HEK293 (cell line): ENCODE results near the gene ING4.

Experiments
- CTCF ChIA-PET: fragments of 350-600 bp; formaldehyde crosslinking; extraction: SDS; loops from one replicate; lab custom pipeline; 2021; ENCODE audit warnings: antibody characterized with exemption; lab: Yijun Ruan, JAX
- POLR2A ChIA-PET: fragments of 300-600 bp; formaldehyde crosslinking; extraction: SDS; loops from one replicate; lab custom pipeline; 2020; ENCODE audit warnings: antibody characterized with exemption, inconsistent platforms; lab: Yijun Ruan, JAX
- H3K27ac ChIP-seq: fragments of 200-500 bp; sonication (Bioruptor generic); 2 replicates; pipeline ENCODE4 v1.5.1; 2014; ENCODE audit warnings: low read depth, low read length, control low read depth, inconsistent platforms; ENCODE audit errors: extremely low read depth
- H3K36me3 ChIP-seq, 2 experiments: fragments of 200-500 bp in 1 of 2; sonication (Bioruptor generic) in 1 of 2; 1 replicate in 1 of 2; 2 replicates in 1 of 2; pipeline ENCODE4 v1.5.1; 2014 to 2017; ENCODE audit warnings: inconsistent platforms in 2 of 2, low read length in 2 of 2; ENCODE audit not compliant: control insufficient read depth in 2 of 2, insufficient read depth in 1 of 2
- H3K4me1 ChIP-seq: fragments of 200-500 bp; sonication (Bioruptor generic); 2 replicates; pipeline ENCODE4 v1.5.1; 2014; ENCODE audit warnings: mild to moderate bottlenecking, low read length, inconsistent platforms; ENCODE audit not compliant: control insufficient read depth, insufficient read depth
- H3K4me3 ChIP-seq: 2 replicates; pipeline ENCODE4 v1.5.1; 2011; ENCODE audit warnings: low read depth, mild to moderate bottlenecking, control low read depth, low read length, moderate library complexity
- H3K9me3 ChIP-seq: fragments of 200-500 bp; sonication (Bioruptor generic); 2 replicates; pipeline ENCODE4 v1.5.1; 2014; ENCODE audit warnings: low read depth, low read length, inconsistent platforms; ENCODE audit not compliant: control insufficient read depth, insufficient read depth
- ELK4 ChIP-seq: IDR thresholded peaks from 2 replicates; pipeline ENCODE4 v1.6.1; 2011; ENCODE audit warnings: mild to moderate bottlenecking, low read depth, low read length, borderline replicate concordance
- INSM2 ChIP-seq: fragments of 450-650 bp; formaldehyde crosslinking; IDR thresholded peaks from 2 replicates; pipeline ENCODE4 v1.5.1; 2016; ENCODE audit warnings: missing biosample characterization, missing genetic modification characterization
- KLF9 ChIP-seq: fragments of 450-650 bp; formaldehyde crosslinking; IDR thresholded peaks from 2 replicates; pipeline ENCODE4 v1.5.1; 2016; ENCODE audit warnings: missing biosample characterization, missing genetic modification characterization, low read depth
- PRDM4 ChIP-seq: fragments of 450-650 bp; formaldehyde crosslinking; IDR thresholded peaks from 2 replicates; pipeline ENCODE4 v1.5.1; 2017; ENCODE audit warnings: missing biosample characterization, missing genetic modification characterization
- WT1 ChIP-seq: fragments of 450-650 bp; formaldehyde crosslinking; IDR thresholded peaks from 2 replicates; pipeline ENCODE4 v1.5.1; 2016; ENCODE audit warnings: missing biosample characterization, missing genetic modification characterization
- YY2 ChIP-seq: fragments of 450-650 bp; formaldehyde crosslinking; IDR thresholded peaks from 2 replicates; pipeline ENCODE4 v1.5.1; 2016; ENCODE audit warnings: missing biosample characterization, missing genetic modification characterization
- ZBTB1 ChIP-seq: fragments of 450-650 bp; formaldehyde crosslinking; IDR thresholded peaks from 2 replicates; pipeline ENCODE4 v1.5.1; 2016; ENCODE audit warnings: missing biosample characterization, missing genetic modification characterization
- ZBTB7A ChIP-seq: fragments of 450-650 bp; formaldehyde crosslinking; IDR thresholded peaks from 2 replicates; pipeline ENCODE4 v1.5.1; 2016; ENCODE audit warnings: low read depth, missing biosample characterization, missing genetic modification characterization
- ZFP41 ChIP-seq: fragments of 450-650 bp; formaldehyde crosslinking; IDR thresholded peaks from 2 replicates; pipeline ENCODE4 v1.5.1; 2016; ENCODE audit warnings: missing biosample characterization, missing genetic modification characterization, borderline replicate concordance
- ZNF157 ChIP-seq: fragments of 450-650 bp; formaldehyde crosslinking; IDR thresholded peaks from 2 replicates; pipeline ENCODE4 v1.5.1; 2016; ENCODE audit warnings: missing biosample characterization, missing genetic modification characterization
- ZNF223 ChIP-seq: fragments of 450-650 bp; formaldehyde crosslinking; IDR thresholded peaks from 2 replicates; pipeline ENCODE4 v1.5.1; 2016; ENCODE audit warnings: missing biosample characterization, missing genetic modification characterization
- ZNF274 ChIP-seq, 2 experiments: fragments of 200-500 bp in 1 of 2; fragments of 450-650 bp in 1 of 2; sonication (Bioruptor generic) in 1 of 2; formaldehyde crosslinking in 1 of 2; IDR thresholded peaks; 2 replicates each; pipeline versions ENCODE4 v1.5.1 to v1.6.1; 2014 to 2016; ENCODE audit warnings: borderline replicate concordance in 1 of 2, inconsistent platforms in 1 of 2, low read length in 1 of 2, missing biosample characterization in 1 of 2, missing genetic modification characterization in 1 of 2
- ZNF280C ChIP-seq: fragments of 450-650 bp; formaldehyde crosslinking; IDR thresholded peaks from 2 replicates; pipeline ENCODE4 v1.5.1; 2016; ENCODE audit warnings: missing biosample characterization, missing genetic modification characterization
- ZNF350 ChIP-seq: fragments of 450-650 bp; formaldehyde crosslinking; IDR thresholded peaks from 2 replicates; pipeline ENCODE4 v1.5.0; 2017; ENCODE audit warnings: missing biosample characterization, mild to moderate bottlenecking, missing genetic modification characterization
- ZNF416 ChIP-seq: fragments of 450-650 bp; formaldehyde crosslinking; IDR thresholded peaks from 2 replicates; pipeline ENCODE4 v1.5.1; 2016; ENCODE audit warnings: missing biosample characterization, missing genetic modification characterization
- ZNF433 ChIP-seq: fragments of 450-650 bp; formaldehyde crosslinking; IDR thresholded peaks from 2 replicates; pipeline ENCODE4 v1.5.1; 2016; ENCODE audit warnings: missing biosample characterization, missing genetic modification characterization, low read depth
- ZNF514 ChIP-seq: fragments of 450-650 bp; formaldehyde crosslinking; IDR thresholded peaks from 2 replicates; pipeline ENCODE4 v1.5.1; 2016; ENCODE audit warnings: missing biosample characterization, missing genetic modification characterization
- ZNF580 ChIP-seq: fragments of 450-650 bp; formaldehyde crosslinking; IDR thresholded peaks from 2 replicates; pipeline ENCODE4 v1.5.1; 2016; ENCODE audit warnings: missing biosample characterization, missing genetic modification characterization
- ZNF585B ChIP-seq: fragments of 450-650 bp; formaldehyde crosslinking; IDR thresholded peaks from 2 replicates; pipeline ENCODE4 v1.5.1; 2016; ENCODE audit warnings: missing biosample characterization, missing genetic modification characterization
- ZNF623 ChIP-seq: fragments of 450-650 bp; formaldehyde crosslinking; IDR thresholded peaks from 2 replicates; pipeline ENCODE4 v1.5.1; 2016; ENCODE audit warnings: missing biosample characterization, missing genetic modification characterization
- ZNF626 ChIP-seq: fragments of 450-650 bp; sonication (Bioruptor Pico); formaldehyde crosslinking; IDR thresholded peaks from 2 replicates; pipeline ENCODE4 v1.5.1; 2018; ENCODE audit warnings: missing biosample characterization, missing genetic modification characterization, inconsistent platforms
- ZNF843 ChIP-seq: fragments of 450-650 bp; formaldehyde crosslinking; IDR thresholded peaks from 2 replicates; pipeline ENCODE4 v1.5.1; 2016; ENCODE audit warnings: missing biosample characterization, missing genetic modification characterization
- ZSCAN16 ChIP-seq: fragments of 450-650 bp; formaldehyde crosslinking; IDR thresholded peaks from 2 replicates; pipeline ENCODE4 v1.5.1; 2016; ENCODE audit warnings: missing biosample characterization, missing genetic modification characterization
- ZSCAN30 ChIP-seq: fragments of 450-650 bp; IDR thresholded peaks from 2 replicates; pipeline ENCODE4 v1.5.1; 2018; ENCODE audit warnings: missing biosample characterization, mild to moderate bottlenecking, missing genetic modification characterization, moderate library complexity
- TF ChIP-seq, protein P1 (sequence below): fragments of 450-650 bp; formaldehyde crosslinking; IDR thresholded peaks from 2 replicates; pipeline ENCODE4 v1.5.1; 2016; ENCODE audit warnings: missing biosample characterization, missing genetic modification characterization

Gene ING4

DNA sequence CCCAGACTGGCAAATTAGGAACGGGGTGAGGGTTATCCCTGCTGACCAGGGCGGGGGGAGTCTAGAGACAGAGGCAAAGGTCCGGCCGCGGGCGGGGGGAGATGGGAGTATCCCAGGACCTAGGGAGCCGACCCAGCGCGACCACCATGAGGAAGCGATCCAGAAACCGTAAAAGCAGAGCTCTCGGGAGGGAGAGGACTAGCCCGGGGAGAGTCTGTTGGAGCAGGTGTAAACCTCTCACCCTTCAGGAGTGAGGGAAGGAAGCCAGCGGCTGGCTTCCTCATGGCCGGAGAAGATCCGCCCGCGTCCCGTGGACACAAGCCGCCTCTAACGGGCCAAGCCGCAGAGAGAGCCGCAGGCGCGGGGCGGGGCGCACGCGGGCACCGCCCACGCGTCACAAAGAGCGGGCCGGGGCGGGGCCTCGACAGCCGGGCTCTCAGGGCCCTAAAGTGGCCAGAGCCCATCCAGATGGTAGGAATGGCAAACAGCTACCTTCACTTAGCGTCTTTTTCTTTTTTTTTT, 15.8 kb downstream of the ING4 start, which contains the start of gene ACRBP:
ACRBP (minus strand) TSS at position 350 of the 522 bp plus-strand sequence; CDS start at position 284, 66 bp downstream.
- Histone ChIP-seq H3K27ac (no peak within 1 kb of the TSS), H3K4me3 (no peak within 1 kb of the TSS), H3K4me1 (no peaks in the 10 kb centered on the region), H3K9me3 (no peaks in the 10 kb centered on the region), H3K36me3 (peaks cover 0 to 36% of the 10 kb centered on the region in 2 experiments; a peak in 2 of 3 replicates)
- POLR2A ChIA-PET, result interaction anchor here (1.2 kb wide), 1 partner anchor 11 kb away, joined by 3 read pairs; no protein-coding TSS in a partner anchor
- CTCF ChIA-PET, result no interaction called here
- no peak for TF ChIP-seq ZNF350 (tag by site-specific recombination)
- no peak for TF ChIP-seq ZNF514 (tag by site-specific recombination)
- no peak for TF ChIP-seq KLF9 (tag by site-specific recombination)
- TF ChIP-seq ZBTB1 (tag by site-specific recombination), result no peak
- no peak for TF ChIP-seq ZBTB7A (tag by site-specific recombination)
- TF ChIP-seq ZNF274 (IDR thresholded peaks at IDR 0.05; ENCODE audit: low read length), result no peak
- no peak for TF ChIP-seq ZNF274 (tag by site-specific recombination; IDR thresholded peaks at IDR 0.05; ENCODE audit: borderline replicate concordance)
- no peak for TF ChIP-seq ZNF843
- TF ChIP-seq YY2 (tag by site-specific recombination), result no peak
- no peak for TF ChIP-seq INSM2
- no peak for TF ChIP-seq ELK4
- TF ChIP-seq, protein P1, sequence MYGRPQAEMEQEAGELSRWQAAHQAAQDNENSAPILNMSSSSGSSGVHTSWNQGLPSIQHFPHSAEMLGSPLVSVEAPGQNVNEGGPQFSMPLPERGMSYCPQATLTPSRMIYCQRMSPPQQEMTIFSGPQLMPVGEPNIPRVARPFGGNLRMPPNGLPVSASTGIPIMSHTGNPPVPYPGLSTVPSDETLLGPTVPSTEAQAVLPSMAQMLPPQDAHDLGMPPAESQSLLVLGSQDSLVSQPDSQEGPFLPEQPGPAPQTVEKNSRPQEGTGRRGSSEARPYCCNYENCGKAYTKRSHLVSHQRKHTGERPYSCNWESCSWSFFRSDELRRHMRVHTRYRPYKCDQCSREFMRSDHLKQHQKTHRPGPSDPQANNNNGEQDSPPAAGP (tag by site-specific recombination), result no peak
- TF ChIP-seq ZNF585B (tag by site-specific recombination), result no peak
- no peak for TF ChIP-seq ZNF416 (tag by site-specific recombination)
- TF ChIP-seq ZNF433 (tag by site-specific recombination), result no peak
- TF ChIP-seq PRDM4 (tag by site-specific recombination), result no peak
- TF ChIP-seq ZNF223 (tag by site-specific recombination), result no peak
- TF ChIP-seq WT1 (tag by site-specific recombination), result no peak
- TF ChIP-seq, all 188 proteins: peak for 0

- CTCF ChIA-PET, result no interaction called here
- POLR2A ChIA-PET, result interaction anchor here (0.7 to 1.2 kb wide), 2 partner anchors 11 to 40 kb away, joined by 3 to 4 read pairs; no protein-coding TSS in a partner anchor
- H3K27ac ChIP-seq, result no peak overlapping the region
- peaks cover 0 to 31% of the 10 kb centered on the region in 2 experiments; a peak in 2 of 3 replicates for H3K36me3 ChIP-seq
- no peaks in the 10 kb centered on the region for H3K4me1 ChIP-seq
- H3K4me3 ChIP-seq, result no peak overlapping the region
- H3K9me3 ChIP-seq, result no peaks in the 10 kb centered on the region
- TF ChIP-seq ZNF157 (tag by site-specific recombination) (no peak), ZSCAN16 (tag by site-specific recombination) (no peak), ZNF623 (tag by site-specific recombination) (no peak), ZSCAN30 (no peak), ZNF223 (tag by site-specific recombination) (no peak), ZNF280C (no peak), ZNF626 (tag by site-specific recombination) (no peak), ZNF580 (tag by site-specific recombination) (no peak), ZFP41 (no peak)
These were observed 16.4 kb downstream of the ING4 start for GRCh38 chr12:6646276-6647082.
